GM21360 (cell line): ENCODE measurements around the gene SASH3.

Experiments
- ATAC-seq: cut with Tn5 transposase; IDR thresholded peaks from one replicate; pipeline ENCODE4 v1.9.1; 2021; ENCODE audit warnings: mild to moderate bottlenecking, moderate library complexity; ENCODE audit not compliant: unreplicated experiment

The SASH3 gene

GRCh38 chrX:129781680-129782495, 2.1 kb downstream of the SASH3 start:
- ATAC-seq = no peak

GRCh38 chrX:129782706-129783105, 3.0 kb downstream of the SASH3 start:
- ATAC-seq = no peak

GRCh38 chrX:129783291-129783713, 3.6 kb downstream of the SASH3 start:
- ATAC-seq = no peak

- ATAC-seq = no peak
These were observed 4.6 kb downstream of the SASH3 start for GRCh38 chrX:129784371-129784770.

- no peak for ATAC-seq
These were observed 5.6 kb downstream of the SASH3 start for GRCh38 chrX:129785160-129785947.

- ATAC-seq = peak; percentile 86
These were observed 6.5 kb downstream of the SASH3 start for GRCh38 chrX:129786210-129786651.

GRCh38 chrX:129787336-129788055, 7.7 kb downstream of the SASH3 start:
- no peak for ATAC-seq

- no peak for ATAC-seq
These were observed 8.8 kb downstream of the SASH3 start for GRCh38 chrX:129788527-129788926.

GRCh38 chrX:129790146-129790545, 10.4 kb downstream of the SASH3 start:
- no peak for ATAC-seq

GRCh38 chrX:129790808-129791207, 11.1 kb downstream of the SASH3 start:
- ATAC-seq = no peak

GRCh38 chrX:129791336-129791735, 11.6 kb downstream of the SASH3 start:
- ATAC-seq = no peak

- no peak for ATAC-seq
These were observed 12.3 kb downstream of the SASH3 start for GRCh38 chrX:129791961-129792570.

- no peak for ATAC-seq
These were observed 13.0 kb downstream of the SASH3 start for GRCh38 chrX:129792586-129793291.

GRCh38 chrX:129793604-129794191, 13.9 kb downstream of the SASH3 start:
- ATAC-seq = no peak

GRCh38 chrX:129795584-129795983, 15.8 kb downstream of the SASH3 start:
- ATAC-seq = no peak

GRCh38 chrX:129797251-129797906, 17.6 kb downstream of the SASH3 start:
- no peak for ATAC-seq

- no peak for ATAC-seq
These were observed 18.7 kb downstream of the SASH3 start for GRCh38 chrX:129798456-129798855.

GRCh38 chrX:129798888-129799287, 19.1 kb downstream of the SASH3 start:
- no peak for ATAC-seq

- no peak for ATAC-seq
These were observed 20.4 kb downstream of the SASH3 start for GRCh38 chrX:129800186-129800585.
